ENCODE data around the gene MFSD12.

DNA sequence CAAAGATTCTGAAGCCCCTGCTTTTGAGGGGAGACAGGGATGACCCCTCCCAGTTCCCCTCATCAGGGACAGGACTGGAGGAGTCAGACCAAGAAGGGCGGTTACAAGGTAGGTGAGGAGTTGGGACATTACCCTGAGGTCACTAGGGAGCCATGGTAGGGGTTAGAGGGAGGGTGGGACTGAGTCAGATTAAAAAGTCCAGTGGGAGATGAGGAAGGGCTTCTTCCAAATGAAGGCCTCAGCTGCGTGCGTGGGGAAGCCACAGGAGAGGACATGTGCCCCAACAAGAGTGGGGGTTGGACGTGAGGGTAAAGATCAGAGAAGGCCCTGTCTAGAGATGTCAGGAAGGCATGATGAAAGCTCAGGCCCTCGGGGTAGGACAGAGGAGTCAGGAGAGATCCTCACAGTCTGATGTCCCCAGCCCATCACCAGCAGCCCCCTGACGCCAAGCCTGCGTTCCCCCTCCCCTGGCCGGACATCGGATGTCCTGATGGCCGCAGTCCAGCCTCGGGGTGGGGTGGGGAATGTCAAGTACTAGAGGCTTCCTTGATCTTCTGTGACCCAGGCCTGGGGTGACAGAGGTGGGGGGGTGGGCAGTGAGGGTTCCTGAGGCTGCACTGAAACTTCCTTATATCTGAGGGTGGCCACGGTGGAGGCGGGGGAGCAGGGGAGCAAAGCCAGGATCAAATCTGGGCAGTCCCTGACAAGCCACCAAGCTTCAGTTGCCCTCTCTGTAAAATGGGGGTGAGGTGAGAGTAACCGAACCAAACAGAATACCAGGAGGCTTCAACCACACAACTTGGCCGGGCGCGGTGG lies 6.5 kb upstream of the MFSD12 start:
- TF ChIP-seq, protein P1, sequence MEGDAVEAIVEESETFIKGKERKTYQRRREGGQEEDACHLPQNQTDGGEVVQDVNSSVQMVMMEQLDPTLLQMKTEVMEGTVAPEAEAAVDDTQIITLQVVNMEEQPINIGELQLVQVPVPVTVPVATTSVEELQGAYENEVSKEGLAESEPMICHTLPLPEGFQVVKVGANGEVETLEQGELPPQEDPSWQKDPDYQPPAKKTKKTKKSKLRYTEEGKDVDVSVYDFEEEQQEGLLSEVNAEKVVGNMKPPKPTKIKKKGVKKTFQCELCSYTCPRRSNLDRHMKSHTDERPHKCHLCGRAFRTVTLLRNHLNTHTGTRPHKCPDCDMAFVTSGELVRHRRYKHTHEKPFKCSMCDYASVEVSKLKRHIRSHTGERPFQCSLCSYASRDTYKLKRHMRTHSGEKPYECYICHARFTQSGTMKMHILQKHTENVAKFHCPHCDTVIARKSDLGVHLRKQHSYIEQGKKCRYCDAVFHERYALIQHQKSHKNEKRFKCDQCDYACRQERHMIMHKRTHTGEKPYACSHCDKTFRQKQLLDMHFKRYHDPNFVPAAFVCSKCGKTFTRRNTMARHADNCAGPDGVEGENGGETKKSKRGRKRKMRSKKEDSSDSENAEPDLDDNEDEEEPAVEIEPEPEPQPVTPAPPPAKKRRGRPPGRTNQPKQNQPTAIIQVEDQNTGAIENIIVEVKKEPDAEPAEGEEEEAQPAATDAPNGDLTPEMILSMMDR (IDR thresholded peaks at IDR 0.05): no peak
- no peak for TF ChIP-seq POLR2A (IDR thresholded peaks at IDR 0.05)

Data from gastroesophageal sphincter (tissue), 3 donors.